ENCODE data around the gene CAMK2D. TPM values are rescaled to one million over a fixed set of nuclear protein-coding genes. Genes with fewer than 3 reads are reported as not detected.

Gene CAMK2D
- total RNA-seq, 1 experiment from 2014 or later: 29.5 TPM

- ATAC-seq (no peak), DNase-seq (ENCODE audit: low read depth, low spot score) (no peak)
- Histone ChIP-seq H3K9me3 (ENCODE audit: control insufficient read depth, insufficient read depth, low read depth, low read length) (no peaks in the 10 kb centered on the region), H3K36me3 (ENCODE audit: control insufficient read depth, insufficient read depth, low read length) (no peaks in the 10 kb centered on the region; the same call in 1 of the 2 replicates), H3K27ac (ENCODE audit: low read length) (no peak overlapping the region), H3K27me3 (ENCODE audit: control insufficient read depth, insufficient read depth, low read length) (no peaks in the 10 kb centered on the region), H3K4me3 (ENCODE audit: low read depth in 2 of 2, low read length in 2 of 2) (no peak overlapping the region), H3K4me1 (ENCODE audit: control insufficient read depth, insufficient read depth, low read length) (no peaks in the 10 kb centered on the region)
- intact Hi-C loops (cut with micrococcal nuclease; ENCODE audit: unreplicated experiment) (no loop called here), in situ Hi-C loops (cut with HindIII; ENCODE audit: low pct_unique_long_range_greater_than_20kb, low sequenced_read_pairs) (no loop called here)
- no peak for TF ChIP-seq CTCF (IDR thresholded peaks at IDR 0.05)
- no peak for TF ChIP-seq REST (IDR thresholded peaks at IDR 0.05; ENCODE audit: insufficient read depth in 1 of 2, low read depth in 2 of 2, low read length in 1 of 2)
- TF ChIP-seq TCF7L2 (IDR thresholded peaks at IDR 0.05; ENCODE audit: low read depth, low read length): no peak
- no peak for TF ChIP-seq SIN3A (IDR thresholded peaks at IDR 0.05; ENCODE audit: borderline replicate concordance, insufficient read depth, low read depth, low read length)
- TF ChIP-seq POLR2AphosphoS5 (IDR thresholded peaks at IDR 0.05; ENCODE audit: low read depth, low read length): no peak
- ChIA-PET POLR2A (no interaction called here), CTCF (no interaction called here)
- BruUV-seq (replicated peaks): no TSS peak
These were observed 143.3 kb downstream of the CAMK2D start for GRCh38 chr4:113618205-113618604.

- ATAC-seq (no peak), DNase-seq (ENCODE audit: low read depth, low spot score) (no peak)
- no peak overlapping the region for H3K27ac ChIP-seq (ENCODE audit: low read length)
- H3K27me3 ChIP-seq (ENCODE audit: control insufficient read depth, insufficient read depth, low read length): no peaks in the 10 kb centered on the region
- BruUV-seq (replicated peaks): no TSS peak
- in situ Hi-C loops (cut with HindIII; ENCODE audit: low pct_unique_long_range_greater_than_20kb, low sequenced_read_pairs): no loop called here
- ChIA-PET CTCF (no interaction called here), POLR2A (no interaction called here)
- H3K4me1 ChIP-seq (ENCODE audit: control insufficient read depth, insufficient read depth, low read length): no peaks in the 10 kb centered on the region
- H3K36me3 ChIP-seq (ENCODE audit: control insufficient read depth, insufficient read depth, low read length): no peaks in the 10 kb centered on the region
- intact Hi-C loops (cut with micrococcal nuclease; ENCODE audit: unreplicated experiment): no loop called here
- no peaks in the 10 kb centered on the region for H3K9me3 ChIP-seq (ENCODE audit: control insufficient read depth, insufficient read depth, low read depth, low read length)
- TF ChIP-seq REST (IDR thresholded peaks at IDR 0.05; ENCODE audit: insufficient read depth in 1 of 2, low read depth in 2 of 2, low read length in 1 of 2) (no peak), POLR2AphosphoS5 (IDR thresholded peaks at IDR 0.05; ENCODE audit: low read depth, low read length) (no peak), SIN3A (IDR thresholded peaks at IDR 0.05; ENCODE audit: borderline replicate concordance, insufficient read depth, low read depth, low read length) (no peak), CTCF (IDR thresholded peaks at IDR 0.05) (no peak), TCF7L2 (IDR thresholded peaks at IDR 0.05; ENCODE audit: low read depth, low read length) (no peak)
- no peak overlapping the region for H3K4me3 ChIP-seq (ENCODE audit: low read depth in 2 of 2, low read length in 2 of 2)
These were observed 144.3 kb downstream of the CAMK2D start for GRCh38 chr4:113617195-113617594.
